Activated naive CD8-positive, alpha-beta T cell treated with anti-CD3 and anti-CD28 coated beads, Interleukin-2, amount 50 U/mL, for 24 hours (primary cell): ENCODE measurements around the gene EPB41L2.
"Not testable (repeated sequence)": the region's sequence is repeated elsewhere in the genome, so short reads cannot be mapped to it uniquely, and the experiment has no call there.

ENCODE experiments used
- ATAC-seq: fragments of 150-1000 bp; cut with Tn5 transposase; one replicate; pipeline ENCODE4 v1.10.0; 2021
- DNase-seq: peaks from one replicate; pipeline ENCODE4 v3.0.0; 2021
- H3K27ac Mint-ChIP-seq: one replicate; pipeline ENCODE4 v1.8.0; 2021; ENCODE audit warnings: mild to moderate bottlenecking, mixed read lengths
- H3K27me3 Mint-ChIP-seq: one replicate; pipeline ENCODE4 v1.8.0; 2021; ENCODE audit warnings: mixed read lengths
- H3K36me3 Mint-ChIP-seq: one replicate; pipeline ENCODE4 v1.8.0; 2021; ENCODE audit warnings: low read depth, mixed read lengths
- H3K4me1 Mint-ChIP-seq: one replicate; pipeline ENCODE4 v1.8.0; 2021; ENCODE audit warnings: mixed read lengths
- H3K4me3 Mint-ChIP-seq: one replicate; pipeline ENCODE4 v1.8.0; 2021; ENCODE audit warnings: mild to moderate bottlenecking, moderate library complexity, mixed read lengths
- H3K9me3 Mint-ChIP-seq: one replicate; pipeline ENCODE4 v1.8.0; 2021; ENCODE audit warnings: mixed read lengths

EPB41L2 gene

GRCh38 chr6:131008965-131009364 is 54.1 kb downstream of the EPB41L2 start:
- H3K4me1 Mint-ChIP-seq, H3K4me3 Mint-ChIP-seq, H3K27me3 Mint-ChIP-seq, ATAC-seq, H3K27ac Mint-ChIP-seq, DNase-seq: not testable (repeated sequence)
- H3K9me3 Mint-ChIP-seq = peaks cover 28% of the 10 kb centered on the region
- peaks cover 16% of the 10 kb centered on the region for H3K36me3 Mint-ChIP-seq

- H3K4me3 Mint-ChIP-seq, H3K27ac Mint-ChIP-seq, ATAC-seq, DNase-seq, H3K27me3 Mint-ChIP-seq, H3K4me1 Mint-ChIP-seq: not testable (repeated sequence)
- H3K9me3 Mint-ChIP-seq = peaks cover 28% of the 10 kb centered on the region
- H3K36me3 Mint-ChIP-seq = peaks cover 16% of the 10 kb centered on the region
Observed at GRCh38 chr6:131007964-131008363, 55.1 kb downstream of the EPB41L2 start.

DNA sequence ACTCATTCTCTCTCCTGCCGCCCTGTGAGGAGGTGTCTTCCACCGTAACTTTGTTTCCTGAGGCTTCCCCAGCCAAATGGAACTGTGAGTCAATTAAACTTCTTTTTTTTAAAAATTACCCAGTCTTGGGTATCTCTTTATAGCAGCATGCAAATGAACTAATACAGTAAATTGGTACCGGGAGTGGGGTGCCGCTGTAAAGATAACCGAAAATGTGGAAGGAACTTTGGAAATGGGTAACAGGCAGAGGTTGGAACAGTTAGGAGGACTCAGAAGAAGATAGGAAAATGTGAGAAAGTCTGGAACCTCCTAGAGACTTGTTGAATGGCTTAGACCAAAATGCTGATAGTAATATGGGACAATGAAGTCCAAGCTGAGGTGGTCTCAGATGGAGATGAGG is 55.8 kb downstream of the EPB41L2 start:
- ATAC-seq = no peak

DNA sequence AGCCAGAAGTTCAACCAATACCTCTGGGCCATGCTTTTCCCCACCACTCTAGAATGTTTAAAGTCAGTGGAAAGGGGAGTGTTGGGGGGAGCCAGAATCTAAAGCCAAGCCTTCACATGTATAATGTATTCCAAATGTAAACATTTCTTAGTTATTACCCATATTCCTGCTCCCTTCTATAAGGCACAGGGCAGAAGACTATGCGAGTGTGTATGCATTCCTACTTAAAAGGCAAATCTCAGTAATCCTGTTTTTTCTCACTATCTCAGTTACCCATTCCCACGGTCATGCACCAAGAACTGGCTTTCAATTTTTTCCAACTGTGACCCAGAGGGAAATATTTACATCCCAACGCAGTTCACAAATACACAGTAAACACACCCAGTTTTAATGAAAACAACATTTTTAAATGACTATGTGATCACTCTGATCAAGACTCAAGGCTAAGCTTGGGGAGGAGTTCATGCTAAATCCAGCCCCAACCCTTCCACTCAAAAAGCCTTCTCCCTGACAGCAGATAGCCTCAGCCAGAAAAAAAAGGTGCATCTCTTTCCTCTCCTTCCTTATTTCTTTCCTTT is 57.5 kb downstream of the EPB41L2 start:
- ATAC-seq (no peak), DNase-seq (no peak)
- H3K27ac Mint-ChIP-seq = no peak overlapping the region
- H3K27me3 Mint-ChIP-seq = no peaks in the 10 kb centered on the region
- no peaks in the 10 kb centered on the region for H3K4me1 Mint-ChIP-seq
- H3K4me3 Mint-ChIP-seq = no peak overlapping the region
- H3K36me3 Mint-ChIP-seq = peaks cover 16% of the 10 kb centered on the region
- peaks cover 28% of the 10 kb centered on the region for H3K9me3 Mint-ChIP-seq

More for the DNA sequence above, 55.8 kb downstream of the EPB41L2 start:
- Mint-ChIP-seq H3K9me3 (peaks cover 28% of the 10 kb centered on the region), H3K27me3 (no peaks in the 10 kb centered on the region), H3K36me3 (peaks cover 16% of the 10 kb centered on the region), H3K27ac (no peak overlapping the region), H3K4me3 (no peak overlapping the region), H3K4me1 (no peaks in the 10 kb centered on the region)
- no peak for DNase-seq

DNA sequence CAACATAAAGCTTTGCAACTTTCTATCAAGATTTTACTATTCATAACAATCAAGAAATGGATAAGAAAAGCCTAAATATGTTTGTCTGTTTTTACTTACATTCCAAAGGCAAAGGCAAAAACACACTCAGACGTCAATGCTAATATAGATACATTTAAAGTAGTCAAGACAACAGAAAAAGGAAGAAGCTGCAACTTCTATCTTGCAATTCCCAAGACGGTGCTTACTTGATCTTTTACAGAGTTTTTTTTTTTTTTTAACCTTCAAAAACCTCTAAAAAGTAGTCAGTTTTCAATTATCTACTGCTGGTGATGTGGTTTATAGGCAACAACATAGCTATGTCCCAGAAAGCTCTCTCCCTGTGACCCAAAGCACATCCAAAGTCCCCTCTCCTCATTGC is 58.1 kb downstream of the EPB41L2 start:
- no peak overlapping the region for H3K27ac Mint-ChIP-seq
- peaks cover 16% of the 10 kb centered on the region for H3K36me3 Mint-ChIP-seq
- H3K9me3 Mint-ChIP-seq = peaks cover 27% of the 10 kb centered on the region
- ATAC-seq (no peak), DNase-seq (no peak)
- H3K4me3 Mint-ChIP-seq = no peak overlapping the region
- H3K4me1 Mint-ChIP-seq = no peaks in the 10 kb centered on the region
- H3K27me3 Mint-ChIP-seq = no peaks in the 10 kb centered on the region

GRCh38 chr6:131004387-131004755 is 58.7 kb downstream of the EPB41L2 start:
- ATAC-seq (no peak), DNase-seq (no peak)
- Mint-ChIP-seq H3K36me3 (peaks cover 16% of the 10 kb centered on the region), H3K4me3 (no peak overlapping the region), H3K4me1 (no peaks in the 10 kb centered on the region), H3K27ac (no peak overlapping the region), H3K27me3 (no peaks in the 10 kb centered on the region), H3K9me3 (peaks cover 21% of the 10 kb centered on the region)

DNA sequence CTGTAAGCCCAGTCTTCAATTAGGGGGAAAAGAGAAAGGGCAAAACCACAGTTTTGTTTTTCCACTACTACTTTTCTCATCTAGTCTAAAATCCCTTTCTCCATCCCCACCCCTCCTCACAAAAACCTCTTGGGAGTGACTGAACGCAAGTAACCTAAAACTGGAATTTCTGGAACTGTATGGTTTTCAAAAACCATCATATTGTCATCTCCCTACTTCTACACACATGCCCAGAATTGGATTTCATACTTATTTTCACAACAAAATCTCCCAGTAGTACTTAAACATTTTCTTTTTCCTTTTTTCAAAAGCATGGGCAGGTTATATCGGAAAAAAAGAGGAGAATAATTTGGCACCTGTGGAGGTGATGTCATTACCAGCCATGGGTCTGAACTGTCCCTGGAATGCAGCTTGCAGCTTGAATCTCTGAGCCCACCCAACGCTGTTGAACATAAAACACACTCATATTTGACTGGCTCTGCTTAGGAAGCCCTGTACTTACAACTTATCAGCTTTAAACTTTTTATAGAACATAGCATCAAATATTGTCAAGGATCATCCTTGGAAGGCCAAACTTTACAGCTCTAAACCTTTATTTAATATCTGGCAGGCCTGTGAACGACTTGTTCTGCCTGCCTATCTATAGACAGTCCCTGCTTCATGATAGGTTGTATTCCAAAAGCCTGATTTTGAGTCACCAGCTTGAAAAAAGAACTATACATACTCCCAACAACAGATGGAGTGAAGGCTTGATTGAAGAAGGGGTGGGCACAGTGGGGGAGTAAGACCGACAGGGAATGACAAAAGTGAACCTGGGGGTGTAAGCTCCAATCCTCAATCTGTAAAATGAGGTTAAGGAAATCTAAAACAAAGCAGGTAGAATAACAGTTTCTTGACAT is 59.3 kb downstream of the EPB41L2 start:
- ATAC-seq (no peak), DNase-seq (no peak)
- Mint-ChIP-seq H3K4me1 (no peaks in the 10 kb centered on the region), H3K9me3 (peaks cover 18% of the 10 kb centered on the region), H3K36me3 (peaks cover 14% of the 10 kb centered on the region), H3K27ac (no peak overlapping the region), H3K4me3 (no peak overlapping the region), H3K27me3 (no peaks in the 10 kb centered on the region)

DNA sequence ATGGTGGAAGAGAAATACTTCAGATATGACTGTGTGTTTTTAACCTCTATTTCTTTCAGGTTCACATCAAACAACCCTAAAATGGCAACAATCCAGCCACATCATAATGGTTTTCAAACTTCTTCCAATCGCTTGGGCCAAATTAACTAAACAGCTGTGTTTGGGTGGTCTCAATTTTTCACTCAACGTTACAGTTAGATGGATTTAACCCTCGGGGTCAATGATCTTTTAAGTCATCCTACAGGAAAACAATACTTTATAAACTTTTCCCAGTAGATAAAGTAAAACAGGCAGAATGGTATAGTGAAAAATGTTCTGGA is 60.4 kb downstream of the EPB41L2 start:
- Mint-ChIP-seq H3K4me1 (no peaks in the 10 kb centered on the region), H3K9me3 (peaks cover 12% of the 10 kb centered on the region), H3K4me3 (no peak overlapping the region), H3K27me3 (no peaks in the 10 kb centered on the region), H3K27ac (no peak overlapping the region), H3K36me3 (peaks cover 10% of the 10 kb centered on the region)
- no peak for DNase-seq
- no peak for ATAC-seq

DNA sequence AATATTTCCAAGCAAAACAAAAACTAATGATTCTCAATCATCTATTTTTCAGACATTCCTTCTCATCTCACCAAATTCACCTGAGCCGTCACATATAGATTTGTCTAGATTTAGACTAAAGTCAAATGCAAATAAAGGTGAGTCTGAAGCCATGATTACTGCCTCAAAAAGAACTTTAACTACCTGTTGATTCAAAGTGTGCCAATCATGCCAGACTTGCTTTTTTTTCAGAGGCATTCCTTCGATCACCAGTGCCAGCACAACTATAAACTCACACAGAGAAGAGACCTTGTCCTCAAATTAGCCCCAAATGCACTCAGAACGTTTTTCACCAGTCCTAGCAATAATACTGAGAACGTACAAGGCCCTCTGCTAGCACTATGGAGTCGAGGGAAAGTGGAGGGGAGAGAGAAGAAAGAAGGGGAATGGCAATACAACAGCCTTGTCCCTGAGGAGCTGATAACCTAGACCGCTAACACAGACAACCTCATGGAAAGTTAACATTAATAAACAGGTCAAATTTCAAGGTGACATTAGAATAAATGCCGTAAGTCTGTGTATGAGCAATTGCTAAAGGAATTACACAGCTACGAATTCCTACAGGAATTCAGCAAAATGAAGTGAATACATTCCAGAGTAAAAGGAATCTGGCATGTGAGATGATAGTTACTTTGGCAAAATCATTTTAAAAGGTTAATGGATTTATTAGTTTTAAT is 60.9 kb downstream of the EPB41L2 start:
- ATAC-seq (no peak), DNase-seq (no peak)
- Mint-ChIP-seq H3K9me3 (peaks cover 6% of the 10 kb centered on the region), H3K36me3 (peaks cover 5% of the 10 kb centered on the region), H3K4me1 (no peaks in the 10 kb centered on the region), H3K27me3 (peaks cover 2% of the 10 kb centered on the region), H3K4me3 (no peak overlapping the region), H3K27ac (no peak overlapping the region)

- DNase-seq = no peak
- H3K4me1 Mint-ChIP-seq = no peaks in the 10 kb centered on the region
- peaks cover 2% of the 10 kb centered on the region for H3K27me3 Mint-ChIP-seq
Observed at GRCh38 chr6:131001111-131001736, 61.8 kb downstream of the EPB41L2 start.

DNA sequence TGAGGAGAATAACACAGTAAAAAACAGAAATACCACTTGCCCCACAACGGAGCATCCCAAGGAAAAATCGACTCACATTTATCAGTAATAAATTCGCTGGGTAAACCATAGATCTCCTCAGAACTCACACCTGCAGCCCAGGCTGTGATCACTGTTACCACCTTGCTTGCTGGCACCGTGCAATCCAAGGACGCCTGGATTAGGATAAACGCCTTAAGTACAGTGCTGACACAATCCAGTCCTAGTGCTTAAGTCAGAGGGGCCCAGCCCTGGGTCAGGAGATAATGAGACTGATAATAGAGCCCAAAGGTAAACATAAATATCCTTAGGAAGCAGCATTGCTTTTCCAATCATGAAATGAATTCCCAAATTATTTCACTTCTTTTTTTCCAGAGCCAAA is 62.5 kb downstream of the EPB41L2 start:
- H3K36me3 Mint-ChIP-seq = no peaks in the 10 kb centered on the region
- peaks cover 3% of the 10 kb centered on the region for H3K9me3 Mint-ChIP-seq
- peaks cover 2% of the 10 kb centered on the region for H3K27me3 Mint-ChIP-seq
- H3K4me3 Mint-ChIP-seq = no peak overlapping the region
- no peak for DNase-seq
- no peak overlapping the region for H3K27ac Mint-ChIP-seq
- no peak for ATAC-seq
- no peaks in the 10 kb centered on the region for H3K4me1 Mint-ChIP-seq

More at GRCh38 chr6:131001111-131001736, 61.8 kb downstream of the EPB41L2 start:
- H3K9me3 Mint-ChIP-seq = no peaks in the 10 kb centered on the region
- no peaks in the 10 kb centered on the region for H3K36me3 Mint-ChIP-seq
- no peak overlapping the region for H3K4me3 Mint-ChIP-seq
- no peak for ATAC-seq
- H3K27ac Mint-ChIP-seq = no peak overlapping the region

DNA sequence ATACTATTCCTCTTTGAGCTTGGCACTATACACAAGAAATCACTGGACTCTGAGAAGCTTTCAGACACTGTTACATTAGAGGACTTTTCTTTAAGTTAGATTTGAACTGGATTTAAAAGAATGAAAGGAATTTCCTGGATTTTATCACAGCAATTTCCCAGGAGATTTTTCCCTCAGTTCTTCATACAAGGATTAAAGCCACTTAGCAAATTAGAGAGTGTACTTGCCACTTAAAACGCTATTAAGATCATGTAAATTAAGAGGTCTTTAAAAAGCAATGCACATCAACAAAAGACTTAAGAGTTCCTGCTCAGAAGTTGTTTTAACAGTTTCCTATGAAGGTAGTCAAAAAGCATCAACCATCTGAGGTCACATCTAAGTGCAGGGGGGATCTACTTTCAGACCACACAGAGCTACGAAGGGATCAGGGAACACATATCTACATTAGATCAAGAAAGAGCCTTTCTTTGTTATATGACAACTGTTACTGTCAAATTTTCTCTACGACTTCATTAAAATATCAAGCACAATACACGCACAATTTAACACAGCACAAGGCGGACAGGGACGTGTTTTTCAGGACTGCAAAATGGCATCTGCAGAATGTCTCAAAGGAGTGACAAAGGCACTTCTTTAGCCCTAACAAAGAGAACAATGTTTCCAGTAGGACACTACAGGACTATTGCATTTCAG is 65.8 kb downstream of the EPB41L2 start:
- peaks cover 2% of the 10 kb centered on the region for H3K27me3 Mint-ChIP-seq
- peaks cover 4% of the 10 kb centered on the region for H3K9me3 Mint-ChIP-seq
- H3K4me1 Mint-ChIP-seq = no peaks in the 10 kb centered on the region
- no peak for ATAC-seq
- H3K36me3 Mint-ChIP-seq = no peaks in the 10 kb centered on the region
- no peak overlapping the region for H3K27ac Mint-ChIP-seq
- no peak for DNase-seq
- H3K4me3 Mint-ChIP-seq = no peak overlapping the region

- no peak overlapping the region for H3K4me3 Mint-ChIP-seq
- no peaks in the 10 kb centered on the region for H3K36me3 Mint-ChIP-seq
- H3K4me1 Mint-ChIP-seq = no peaks in the 10 kb centered on the region
- H3K9me3 Mint-ChIP-seq = peaks cover 4% of the 10 kb centered on the region
- no peak for DNase-seq
- no peak overlapping the region for H3K27ac Mint-ChIP-seq
- H3K27me3 Mint-ChIP-seq = peaks cover 2% of the 10 kb centered on the region
- no peak for ATAC-seq
Observed at GRCh38 chr6:130996635-130997034, 66.4 kb downstream of the EPB41L2 start.

- ATAC-seq = no peak
- Mint-ChIP-seq H3K36me3 (no peaks in the 10 kb centered on the region), H3K27ac (no peak overlapping the region), H3K9me3 (peaks cover 4% of the 10 kb centered on the region), H3K27me3 (peaks cover 2% of the 10 kb centered on the region), H3K4me3 (no peak overlapping the region), H3K4me1 (no peaks in the 10 kb centered on the region)
- DNase-seq = no peak
Observed at GRCh38 chr6:130995783-130996447, 67.1 kb downstream of the EPB41L2 start.
